D341Med (cell line): Measurements from ENCODE around the gene SEL1L3.
A peak's percentile ranks its signal among the peaks of the same experiment; 100 is the strongest.
"Not testable (repeated sequence)": the region's sequence is repeated elsewhere in the genome, so short reads cannot be mapped to it uniquely, and the experiment has no call there.

Experiments used
- DNase-seq: peaks from one replicate; pipeline ENCODE4 v3.0.0; 2012; ENCODE audit warnings: low spot score

The SEL1L3 gene

GRCh38 chr4:25862411-25863346, at the start of gene SEL1L3:
SEL1L3 (minus strand) TSS chr4:25862988; CDS start chr4:25862836, 152 bp downstream.
- DNase-seq, result peak; percentile 87

GRCh38 chr4:25911356-25911755, 48.6 kb upstream of the SEL1L3 start:
- DNase-seq, result no peak

GRCh38 chr4:25908491-25908901, 45.7 kb upstream of the SEL1L3 start:
- DNase-seq, result no peak

- DNase-seq, result not testable (repeated sequence)
These were observed 43.3 kb upstream of the SEL1L3 start for GRCh38 chr4:25906113-25906512.

- DNase-seq, result no peak
These were observed 42.6 kb upstream of the SEL1L3 start for GRCh38 chr4:25905371-25905770.

- no peak for DNase-seq
These were observed 41.9 kb upstream of the SEL1L3 start for GRCh38 chr4:25904748-25905082.

- no peak for DNase-seq
These were observed 41.3 kb upstream of the SEL1L3 start for GRCh38 chr4:25903900-25904747.

- DNase-seq, result peak; percentile 81
These were observed 38.2 kb upstream of the SEL1L3 start for GRCh38 chr4:25901030-25901430.

- DNase-seq, result no peak
These were observed 37.5 kb upstream of the SEL1L3 start for GRCh38 chr4:25900310-25900709.

GRCh38 chr4:25896776-25897539, 34.2 kb upstream of the SEL1L3 start:
- DNase-seq, result no peak

GRCh38 chr4:25892796-25893195, 30.0 kb upstream of the SEL1L3 start:
- DNase-seq, result no peak

GRCh38 chr4:25890571-25891485, 28.0 kb upstream of the SEL1L3 start:
- no peak for DNase-seq

- DNase-seq, result no peak
These were observed 27.1 kb upstream of the SEL1L3 start for GRCh38 chr4:25889589-25890503.

GRCh38 chr4:25888781-25889180, 26.0 kb upstream of the SEL1L3 start:
- DNase-seq, result no peak

- DNase-seq, result no peak
These were observed 21.4 kb upstream of the SEL1L3 start for GRCh38 chr4:25884031-25884782.

- DNase-seq, result no peak
These were observed 20.8 kb upstream of the SEL1L3 start for GRCh38 chr4:25883565-25883964.

- DNase-seq, result no peak
These were observed 19.4 kb upstream of the SEL1L3 start for GRCh38 chr4:25882226-25882625.

GRCh38 chr4:25881193-25881592, 18.4 kb upstream of the SEL1L3 start:
- DNase-seq, result no peak

- DNase-seq, result no peak
These were observed 17.3 kb upstream of the SEL1L3 start for GRCh38 chr4:25879991-25880651.
